ENCODE results near the gene ALAS1.
"Not testable (repeated sequence)": the region's sequence is repeated elsewhere in the genome, so short reads cannot be mapped to it uniquely, and the experiment has no call there.

Gene ALAS1

DNA sequence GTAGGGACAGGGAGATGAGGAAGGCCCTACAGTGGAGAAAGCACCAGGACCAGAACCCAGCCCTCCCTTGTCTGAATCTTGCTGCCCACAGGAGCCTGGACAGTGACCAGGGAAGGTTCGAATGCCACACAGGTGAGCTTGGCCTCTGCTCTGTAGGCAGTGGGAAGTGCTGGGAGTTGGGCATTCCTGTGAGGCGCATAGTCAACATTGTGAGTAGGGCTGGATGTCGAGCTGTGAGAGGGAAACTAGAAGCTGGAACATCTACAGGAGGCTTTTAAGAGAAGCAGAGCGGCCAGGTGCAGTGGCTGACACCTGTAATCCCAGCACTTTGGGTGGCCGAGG, 20.3 kb upstream of the ALAS1 start:
- DNase-seq = no peak

DNA sequence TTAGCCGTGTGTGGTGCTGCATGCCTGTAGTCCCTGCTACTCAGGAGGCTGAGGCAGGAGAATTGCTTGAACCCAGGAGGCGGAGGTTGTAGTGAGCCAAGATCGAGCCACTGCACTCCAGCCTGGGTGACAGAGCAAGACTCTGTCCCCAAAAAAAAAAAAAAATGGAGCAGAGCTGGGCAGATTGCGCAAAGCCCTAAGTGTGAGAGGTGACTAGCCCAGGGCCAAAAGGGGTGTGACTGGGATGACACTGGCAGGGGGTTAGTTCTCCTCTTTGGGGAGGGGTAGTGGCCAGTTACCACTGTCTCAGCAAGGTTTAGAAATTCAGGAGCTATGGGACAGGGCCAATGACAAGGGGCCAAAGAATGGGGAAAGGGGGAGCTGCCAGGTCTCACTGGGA, 19.8 kb upstream of the ALAS1 start:
- not testable (repeated sequence) for DNase-seq

DNA sequence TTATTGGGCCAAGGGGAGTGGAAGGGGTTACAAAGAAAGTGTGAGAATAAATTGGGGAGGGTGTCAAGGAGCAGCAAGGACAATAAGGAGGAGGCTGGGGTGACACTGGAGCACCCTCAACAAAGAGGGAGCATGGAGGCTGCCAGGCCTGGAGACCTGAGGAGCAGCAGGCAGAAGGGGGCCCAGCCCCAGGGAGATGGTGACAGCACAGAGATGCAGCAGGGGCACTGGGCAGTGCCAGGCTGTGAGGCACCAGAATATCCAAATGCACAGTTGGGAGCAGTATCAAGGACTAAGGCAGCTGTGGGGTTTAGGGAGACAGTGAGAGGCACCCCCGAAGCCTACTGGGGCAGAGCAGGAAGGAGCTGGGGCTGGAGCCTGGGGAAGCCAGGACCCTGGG, 19.4 kb upstream of the ALAS1 start:
- DNase-seq = no peak

DNA sequence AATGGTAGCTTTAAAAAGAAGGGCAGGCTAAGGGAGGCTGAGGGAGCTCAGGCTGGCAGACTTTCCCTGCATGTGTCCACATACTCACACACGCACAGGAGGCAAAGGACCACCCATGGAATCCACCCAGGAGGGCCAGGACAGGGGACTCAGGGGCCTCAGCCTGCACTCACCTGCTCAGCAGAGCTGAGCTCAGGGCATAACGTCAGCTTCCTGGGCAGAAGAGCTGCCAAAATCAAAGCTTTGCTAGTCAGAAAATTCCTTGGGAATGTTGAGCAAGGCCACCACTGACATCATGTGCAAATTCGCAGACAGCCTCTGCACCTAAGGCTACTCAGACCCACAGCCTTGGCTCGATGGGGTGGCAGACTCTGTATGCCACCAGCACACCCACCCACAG, 16.4 kb upstream of the ALAS1 start:
- DNase-seq = no peak

- no peak for DNase-seq
Measured at GRCh38 chr3:52182196-52182595, 15.8 kb upstream of the ALAS1 start.

- no peak for DNase-seq
Measured at GRCh38 chr3:52182691-52183090, 15.3 kb upstream of the ALAS1 start.

DNA sequence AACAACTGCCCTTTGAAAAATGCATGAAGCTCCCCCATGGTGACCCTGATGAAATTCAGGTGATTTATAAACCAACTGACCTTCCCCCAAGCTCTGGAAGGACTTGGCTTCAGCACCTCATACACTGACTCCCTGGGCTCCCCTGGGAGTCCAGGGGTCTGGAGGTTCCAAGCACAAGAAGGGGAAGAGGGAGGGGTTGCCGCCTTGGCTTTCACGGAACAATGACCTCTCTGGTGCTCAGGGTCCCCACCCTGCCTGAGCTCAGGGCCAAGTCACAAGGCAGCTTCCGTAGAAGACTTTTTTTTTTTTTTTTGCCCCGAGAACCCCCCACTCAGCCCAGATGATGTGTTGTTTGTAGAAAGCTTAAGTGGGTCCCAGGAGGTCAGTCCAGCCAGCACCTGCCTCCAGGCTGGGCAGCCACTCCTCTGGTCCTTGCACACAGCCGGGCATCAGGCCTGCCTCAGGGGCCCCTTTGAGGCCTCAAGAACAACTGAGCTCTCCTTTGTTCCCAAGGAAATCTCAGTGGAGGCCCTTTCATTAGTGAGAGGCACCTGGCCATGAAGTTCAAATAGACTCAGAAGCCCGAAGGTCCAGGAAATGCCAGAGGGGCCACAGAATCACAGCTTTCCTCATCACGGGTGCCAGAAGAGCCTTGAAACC, 14.0 kb upstream of the ALAS1 start:
- DNase-seq = no peak

- DNase-seq = no peak
Measured at GRCh38 chr3:52184690-52185089, 13.3 kb upstream of the ALAS1 start.

DNA sequence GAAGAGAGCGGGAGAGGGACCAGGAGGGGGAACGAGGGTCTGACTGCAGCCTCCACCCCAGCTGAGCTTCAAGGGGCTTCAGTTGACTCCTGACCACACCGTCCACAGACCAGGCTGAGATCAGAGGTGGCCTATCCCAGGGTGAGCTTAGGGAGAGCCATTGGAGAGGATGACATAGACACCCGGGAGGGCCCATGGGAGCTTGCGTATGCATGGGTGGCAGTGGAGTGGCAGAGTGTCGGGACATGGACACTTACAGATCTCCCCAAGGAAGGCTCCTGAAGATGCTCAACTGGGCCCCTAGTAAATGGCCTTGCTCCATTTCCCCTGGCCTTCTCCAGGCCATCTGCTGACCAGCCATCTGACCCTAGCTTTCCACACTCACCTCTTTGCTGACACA, 12.6 kb upstream of the ALAS1 start:
- no peak for DNase-seq

DNA sequence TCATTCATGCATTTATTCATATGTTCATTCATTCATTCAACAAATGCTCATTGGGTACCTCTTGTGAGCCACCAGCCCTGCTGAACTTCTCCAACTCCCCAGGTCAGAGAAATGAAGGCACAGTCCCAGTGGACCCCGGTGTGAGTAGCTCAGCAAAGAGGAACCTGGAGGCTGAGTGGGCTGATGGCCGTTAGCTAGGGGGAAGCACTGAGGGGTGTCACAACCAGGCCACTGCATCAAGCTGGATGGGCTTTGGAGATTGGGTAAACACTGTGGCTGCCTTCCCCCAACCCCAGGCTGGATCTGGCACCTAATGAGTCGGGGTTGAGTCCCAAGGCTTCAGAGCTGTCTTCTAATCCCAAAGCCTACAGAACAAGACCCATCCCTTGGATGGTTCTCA, 12.1 kb upstream of the ALAS1 start:
- no peak for DNase-seq

DNA sequence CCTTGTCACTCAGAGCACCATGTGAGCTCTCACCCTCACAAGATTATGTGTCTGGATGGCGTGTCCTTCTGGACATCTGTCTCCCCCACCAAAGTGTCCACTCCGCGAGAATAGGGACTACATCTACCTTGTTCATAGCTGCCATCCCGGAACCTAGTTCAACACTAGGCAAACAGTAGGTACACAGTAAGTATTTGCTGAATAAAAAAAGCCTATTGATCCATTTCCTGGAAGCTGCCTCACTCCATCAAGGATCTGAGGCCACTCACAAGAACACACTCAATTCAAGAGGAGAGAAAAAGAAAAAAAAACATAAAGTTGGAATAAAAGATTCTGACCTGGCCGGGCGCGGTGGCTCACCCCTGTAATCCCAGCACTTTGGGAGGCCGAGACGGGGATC, 11.2 kb upstream of the ALAS1 start:
- DNase-seq = no peak

DNA sequence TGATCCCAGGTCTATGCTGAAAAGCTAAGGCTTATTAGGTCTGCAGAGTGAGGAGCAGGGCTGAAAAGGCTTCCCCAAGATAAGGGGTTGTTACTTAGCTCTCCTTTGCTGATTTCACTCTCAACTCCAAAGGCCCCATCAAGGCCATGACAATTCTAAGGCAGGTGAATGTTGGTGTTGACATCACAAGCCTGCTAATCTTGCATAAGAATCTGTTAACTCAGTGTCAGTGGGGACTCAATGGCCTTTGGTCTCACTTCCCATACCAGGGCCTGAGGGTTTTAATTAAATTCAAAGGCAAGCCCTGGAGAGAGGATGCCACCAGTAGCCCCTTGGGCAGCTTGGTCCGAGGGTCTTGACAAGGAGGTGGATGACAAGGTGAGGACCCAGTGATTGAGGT, 9.4 kb upstream of the ALAS1 start:
- no peak for DNase-seq

DNA sequence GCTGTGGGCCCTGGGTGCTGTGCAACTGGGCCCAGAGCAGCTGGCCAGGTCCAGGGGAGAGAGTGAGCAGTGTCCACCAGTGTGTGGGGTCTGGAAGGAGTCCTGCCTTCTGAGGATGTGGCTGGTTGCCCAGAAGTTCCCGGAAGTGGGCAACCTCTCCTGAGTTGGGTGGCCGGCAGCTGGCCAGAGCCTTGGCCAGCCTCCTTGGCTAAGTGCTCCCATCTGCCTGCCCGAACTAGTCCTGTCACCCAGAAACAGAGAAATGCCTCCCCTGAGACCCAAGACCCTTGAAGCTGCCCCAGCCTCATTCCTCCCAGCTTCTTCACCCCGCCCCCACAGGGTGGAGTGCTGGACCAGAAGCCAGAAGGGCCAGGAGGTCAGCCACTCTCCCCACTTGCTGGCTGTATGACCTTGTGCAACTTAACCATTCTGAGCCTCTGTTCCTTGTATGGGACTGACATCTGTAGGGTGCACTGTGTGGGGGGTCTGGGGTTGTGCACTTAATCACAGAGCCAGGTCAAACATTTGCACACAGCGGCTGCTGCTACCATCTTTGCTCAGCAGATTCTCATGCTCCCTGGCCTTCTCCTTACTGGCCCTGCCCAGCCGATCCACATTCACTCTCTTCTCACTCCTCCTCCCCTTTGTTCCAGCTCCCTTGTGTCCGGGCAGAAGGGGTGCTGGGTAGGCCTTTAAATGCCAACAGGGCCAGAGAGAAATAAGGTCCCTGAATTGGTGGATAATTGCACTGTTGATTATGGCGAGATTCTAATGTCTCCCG, 7.5 kb upstream of the ALAS1 start:
- DNase-seq = no peak

GRCh38 chr3:52191663-52192062, 6.3 kb upstream of the ALAS1 start:
- DNase-seq = no peak

GRCh38 chr3:52193065-52193464, 4.9 kb upstream of the ALAS1 start:
- no peak for DNase-seq

GRCh38 chr3:52194485-52195290, 3.3 kb upstream of the ALAS1 start:
- no peak for DNase-seq

DNA sequence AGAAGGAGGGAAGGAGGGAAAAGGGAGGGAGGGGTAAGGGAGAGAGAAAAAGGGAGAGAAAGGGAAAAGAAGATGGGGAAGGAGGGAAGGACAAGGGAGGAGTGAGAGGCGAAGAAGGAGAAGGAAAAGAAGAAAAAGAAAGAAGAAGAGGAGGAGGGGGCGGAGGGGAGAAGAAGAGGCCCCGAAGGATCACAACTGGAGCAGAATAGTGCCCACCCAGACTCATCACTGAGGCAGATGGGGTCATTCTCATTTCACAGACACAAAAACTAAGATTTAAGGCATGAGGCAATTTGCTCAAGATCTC, 2.7 kb upstream of the ALAS1 start:
- DNase-seq = no peak

DNA sequence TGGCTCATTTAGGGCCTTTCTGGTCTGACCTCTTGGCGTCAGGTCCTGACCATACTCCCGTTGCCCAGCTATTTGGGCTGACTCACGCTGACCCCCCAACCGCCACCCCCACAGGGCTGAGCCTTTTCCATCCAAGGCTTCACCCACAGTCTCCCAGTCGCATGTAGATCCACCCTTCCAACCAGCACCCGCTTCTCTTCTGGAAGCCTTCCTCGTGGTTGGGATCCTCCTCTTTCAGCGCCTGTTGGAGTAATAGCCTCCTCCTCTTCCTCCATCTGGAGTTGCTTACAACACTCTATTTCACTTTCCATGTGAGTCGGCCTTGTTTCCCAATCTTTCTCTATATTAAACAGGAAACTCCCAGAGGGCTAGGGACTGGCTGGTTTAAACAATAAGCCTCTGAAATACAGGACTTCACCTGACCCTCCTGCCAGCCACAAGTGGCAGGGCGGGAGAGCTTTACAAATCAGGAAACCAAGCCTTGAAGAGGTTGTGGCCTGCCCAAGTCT, 2.1 kb upstream of the ALAS1 start:
- DNase-seq = no peak

DNA sequence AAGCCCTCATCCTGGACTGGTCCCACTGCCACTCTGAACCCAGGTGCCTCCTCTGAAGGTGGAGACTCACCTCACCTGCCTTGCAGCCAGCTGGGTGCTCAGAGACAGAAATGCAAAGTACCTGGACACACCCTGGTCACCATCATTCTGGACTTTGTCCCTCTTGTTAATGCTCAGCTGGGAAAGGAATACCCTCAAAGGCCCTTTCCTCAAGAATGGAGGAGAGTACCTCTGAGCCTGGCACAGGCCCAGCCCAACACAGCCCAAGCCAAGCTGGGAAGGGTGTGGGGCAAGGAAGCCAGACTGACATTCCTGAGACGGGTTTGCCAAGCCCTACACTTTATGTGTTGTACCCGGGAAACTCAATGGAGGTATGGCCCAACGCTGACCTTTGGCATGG, 983 bp upstream of the ALAS1 start:
- DNase-seq = no peak

DNA sequence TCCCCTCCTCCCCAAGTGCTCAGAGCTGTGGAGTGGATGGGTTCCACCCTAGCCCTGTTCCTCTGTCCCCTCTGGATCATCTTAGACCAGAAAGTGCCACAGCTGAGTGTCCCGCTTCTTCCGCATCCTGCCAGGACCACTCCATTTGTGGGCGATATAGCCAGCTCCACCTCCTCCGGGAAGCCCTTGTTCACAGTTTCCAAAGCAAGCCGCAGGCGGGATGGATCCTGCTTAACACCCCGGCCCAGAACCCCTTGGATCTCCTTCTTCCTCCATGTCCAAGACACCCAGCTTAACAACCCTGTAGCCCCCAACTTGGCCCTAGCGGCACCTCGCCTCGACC, 490 bp upstream of the ALAS1 start:
- no peak for DNase-seq

DNA sequence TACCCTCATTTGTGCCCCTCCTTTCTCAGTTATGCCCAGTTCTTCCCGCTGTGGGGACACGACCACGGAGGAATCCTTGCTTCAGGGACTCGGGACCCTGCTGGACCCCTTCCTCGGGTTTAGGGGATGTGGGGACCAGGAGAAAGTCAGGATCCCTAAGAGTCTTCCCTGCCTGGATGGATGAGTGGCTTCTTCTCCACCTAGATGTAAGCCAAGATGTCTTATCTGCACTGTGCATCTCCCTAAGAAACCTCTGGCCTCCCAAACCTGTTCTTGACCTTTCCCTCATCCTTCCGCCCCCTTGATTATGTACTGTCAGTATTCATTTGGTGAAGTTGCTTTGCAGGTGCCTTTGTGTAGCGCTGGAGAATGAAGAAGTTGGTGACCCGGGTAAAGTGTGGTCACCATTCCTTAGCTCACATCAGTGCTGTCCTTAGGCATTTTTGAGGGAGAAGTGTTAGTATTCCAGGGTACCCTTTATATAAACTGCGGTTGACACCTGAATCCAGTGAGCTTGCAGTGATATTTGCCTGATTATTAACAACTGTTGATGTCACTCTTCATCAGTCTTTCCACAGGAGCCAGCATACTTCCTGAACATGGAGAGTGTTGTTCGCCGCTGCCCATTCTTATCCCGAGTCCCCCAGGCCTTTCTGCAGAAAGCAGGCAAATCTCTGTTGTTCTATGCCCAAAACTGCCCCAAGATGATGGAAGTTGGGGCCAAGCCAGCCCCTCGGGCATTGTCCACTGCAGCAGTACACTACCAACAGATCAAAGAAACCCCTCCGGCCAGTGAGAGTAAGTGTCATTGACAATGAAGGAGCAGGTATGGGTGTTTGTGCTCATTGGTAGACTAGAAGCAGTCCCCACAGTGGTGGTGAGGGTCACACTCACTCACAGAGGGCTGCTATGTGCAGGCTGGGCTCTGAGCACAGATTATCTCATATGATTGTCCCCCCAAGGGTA, 966 bp downstream of the ALAS1 start:
- no peak for DNase-seq

DNA sequence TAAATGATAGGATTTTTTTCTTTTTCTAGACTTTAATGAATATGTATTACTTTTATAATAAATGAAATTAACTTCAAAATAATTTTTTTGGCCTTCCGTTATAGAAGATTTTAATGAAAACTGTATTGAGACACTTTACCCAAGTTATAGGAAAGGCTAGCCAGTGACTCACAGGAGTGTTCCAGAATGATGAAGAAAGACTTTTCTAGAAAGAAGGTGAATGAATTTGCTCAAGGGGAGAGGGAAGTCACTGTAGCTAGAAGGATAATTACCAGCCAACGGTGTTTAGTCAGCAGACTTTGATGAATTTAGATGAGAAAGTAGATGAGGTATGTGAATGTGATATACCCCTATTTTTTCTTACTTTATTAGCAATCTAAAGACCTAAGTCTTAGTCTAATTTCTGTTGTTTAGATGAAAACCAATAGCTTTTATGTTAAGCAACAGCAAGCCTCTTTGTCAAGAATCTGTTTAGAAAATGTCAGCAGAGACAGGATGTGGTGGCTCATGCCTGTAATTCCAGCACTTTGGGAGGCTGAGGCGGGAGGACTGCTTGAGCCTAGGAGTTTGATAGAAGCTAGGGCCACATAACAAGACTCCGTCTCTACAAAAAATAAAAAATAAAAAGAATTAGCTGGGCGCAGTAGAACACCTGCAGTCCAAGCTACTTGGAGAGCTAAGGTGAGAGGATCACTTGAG, 3.2 kb downstream of the ALAS1 start:
- no peak for DNase-seq

Measured in CD4-positive, alpha-beta T cell treated with Interleukin-10 for 1 hour (primary cell).